ENCODE measurements around the gene XPO1.
A peak's percentile ranks its signal among the peaks of the same experiment; 100 is the strongest.
"Not testable (repeated sequence)": the region's sequence is repeated elsewhere in the genome, so short reads cannot be mapped to it uniquely, and the experiment has no call there.

Gene XPO1

GRCh38 chr2:61534926-61535325, 3.2 kb downstream of the XPO1 start:
- no peak for DNase-seq (ENCODE audit: low read depth, low spot score)

GRCh38 chr2:61530749-61531148, 7.4 kb downstream of the XPO1 start:
- no peak for DNase-seq (ENCODE audit: low read depth, low spot score)

- no peak for DNase-seq (ENCODE audit: low read depth, low spot score)
These were observed 8.0 kb downstream of the XPO1 start for GRCh38 chr2:61529944-61530735.

GRCh38 chr2:61520261-61520660, 17.9 kb downstream of the XPO1 start:
- DNase-seq (ENCODE audit: low read depth, low spot score): no peak

- no peak for DNase-seq (ENCODE audit: low read depth, low spot score)
These were observed 25.3 kb downstream of the XPO1 start for GRCh38 chr2:61512768-61513398.

- DNase-seq (ENCODE audit: low read depth, low spot score): no peak
These were observed 27.2 kb downstream of the XPO1 start for GRCh38 chr2:61510674-61511671.

GRCh38 chr2:61504949-61505348, 33.2 kb downstream of the XPO1 start:
- DNase-seq (ENCODE audit: low read depth, low spot score): no peak

GRCh38 chr2:61499060-61499459, 39.1 kb downstream of the XPO1 start:
- DNase-seq (ENCODE audit: low read depth, low spot score): no peak

GRCh38 chr2:61493523-61493942, 44.6 kb downstream of the XPO1 start:
- DNase-seq (ENCODE audit: low read depth, low spot score): no peak

- DNase-seq (ENCODE audit: low read depth, low spot score): no peak
These were observed 45.7 kb downstream of the XPO1 start for GRCh38 chr2:61492476-61492875.

GRCh38 chr2:61485281-61485680, 52.9 kb downstream of the XPO1 start:
- DNase-seq (ENCODE audit: low read depth, low spot score): no peak

GRCh38 chr2:61478086-61478485, 60.1 kb downstream of the XPO1 start:
- DNase-seq (ENCODE audit: low read depth, low spot score): no peak

- not testable (repeated sequence) for DNase-seq (ENCODE audit: low read depth, low spot score)
These were observed 61.1 kb downstream of the XPO1 start for GRCh38 chr2:61476929-61477589.

GRCh38 chr2:61471905-61472805, 66.0 kb downstream of the XPO1 start:
- DNase-seq (ENCODE audit: low read depth, low spot score): no peak

- DNase-seq (ENCODE audit: low read depth, low spot score): peak; percentile 94
These were observed 66.9 kb downstream of the XPO1 start, which contains the start of gene USP34 for GRCh38 chr2:61470965-61471904. Gene USP34 (minus strand): TSS chr2:61471087. CDS start chr2:61470692, 395 bp downstream.

- no peak for DNase-seq (ENCODE audit: low read depth, low spot score)
These were observed 67.8 kb downstream of the XPO1 start for GRCh38 chr2:61470122-61470951.

GRCh38 chr2:61469424-61470121, 68.6 kb downstream of the XPO1 start:
- DNase-seq (ENCODE audit: low read depth, low spot score): no peak

GRCh38 chr2:61468231-61468630, 69.9 kb downstream of the XPO1 start:
- not testable (repeated sequence) for DNase-seq (ENCODE audit: low read depth, low spot score)

Measured in brain pericyte (primary cell).